ENCODE measurements around the gene ASCC3. TPM values are rescaled to one million over a fixed set of nuclear protein-coding genes. Genes with fewer than 3 reads are reported as not detected.

ASCC3 gene
- polyA plus RNA-seq, 2 of the 4 experiments (the other 2 are of a cell fraction), result 17.4 to 35.3 TPM

- ChIA-PET CTCF (interaction anchor here (1.7 kb wide), 1 partner anchor 358 kb away, joined by 5 read pairs; no protein-coding TSS in a partner anchor), POLR2A (no interaction called here)
- Histone ChIP-seq H3K4me1 (peaks cover 6% of the 10 kb centered on the region; the same call in 2 of the 3 replicates), H3K4me2 (no peak overlapping the region), H3K27ac (no peak overlapping the region), H3K9me3 (no peaks in the 10 kb centered on the region), H3K4me3 (no peak overlapping the region)
- DNase-seq (ENCODE audit: low read depth in 1 of 2, low spot score in 1 of 2) (no peak), FAIRE-seq (no peak), ATAC-seq (no peak)
- no peak for TF ChIP-seq TP53 (CRISPR knock-in tag; IDR thresholded peaks at IDR 0.05)
- no peak for TF ChIP-seq CBX2 (IDR thresholded peaks at IDR 0.05; ENCODE audit: borderline replicate concordance, low read depth)
- no peak for TF ChIP-seq MYC (IDR thresholded peaks at IDR 0.05; ENCODE audit: borderline replicate concordance, low read length)
- no peak for TF ChIP-seq NPAS2 (CRISPR knock-in tag; IDR thresholded peaks at IDR 0.05; ENCODE audit: borderline replicate concordance)
- TF ChIP-seq EHF (CRISPR knock-in tag; IDR thresholded peaks at IDR 0.05), result no peak
- TF ChIP-seq, protein P1, sequence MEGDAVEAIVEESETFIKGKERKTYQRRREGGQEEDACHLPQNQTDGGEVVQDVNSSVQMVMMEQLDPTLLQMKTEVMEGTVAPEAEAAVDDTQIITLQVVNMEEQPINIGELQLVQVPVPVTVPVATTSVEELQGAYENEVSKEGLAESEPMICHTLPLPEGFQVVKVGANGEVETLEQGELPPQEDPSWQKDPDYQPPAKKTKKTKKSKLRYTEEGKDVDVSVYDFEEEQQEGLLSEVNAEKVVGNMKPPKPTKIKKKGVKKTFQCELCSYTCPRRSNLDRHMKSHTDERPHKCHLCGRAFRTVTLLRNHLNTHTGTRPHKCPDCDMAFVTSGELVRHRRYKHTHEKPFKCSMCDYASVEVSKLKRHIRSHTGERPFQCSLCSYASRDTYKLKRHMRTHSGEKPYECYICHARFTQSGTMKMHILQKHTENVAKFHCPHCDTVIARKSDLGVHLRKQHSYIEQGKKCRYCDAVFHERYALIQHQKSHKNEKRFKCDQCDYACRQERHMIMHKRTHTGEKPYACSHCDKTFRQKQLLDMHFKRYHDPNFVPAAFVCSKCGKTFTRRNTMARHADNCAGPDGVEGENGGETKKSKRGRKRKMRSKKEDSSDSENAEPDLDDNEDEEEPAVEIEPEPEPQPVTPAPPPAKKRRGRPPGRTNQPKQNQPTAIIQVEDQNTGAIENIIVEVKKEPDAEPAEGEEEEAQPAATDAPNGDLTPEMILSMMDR (IDR thresholded peaks at IDR 0.05), result no peak
- no peak for TF ChIP-seq EHMT2 (IDR thresholded peaks at IDR 0.05; ENCODE audit: low read depth)
- no peak for TF ChIP-seq HOXB5 (CRISPR knock-in tag; IDR thresholded peaks at IDR 0.05)
- TF ChIP-seq FOSB (CRISPR knock-in tag; IDR thresholded peaks at IDR 0.05), result no peak
- no peak for TF ChIP-seq E2F6 (IDR thresholded peaks at IDR 0.05; ENCODE audit: borderline replicate concordance, low read depth)
- 93% methylated on average over 17 of the region's 46 CpGs for WGBS (ENCODE audit: missing lambda C conversion rate)
Measured at GRCh38 chr6:100464162-100464851, 416.8 kb downstream of the ASCC3 start.

- peaks cover 6% of the 10 kb centered on the region; the same call in 2 of the 3 replicates for H3K4me1 ChIP-seq
- H3K27ac ChIP-seq, result no peak overlapping the region
- no peak for ATAC-seq
- 93% methylated on average over 23 of the region's 24 CpGs for WGBS (ENCODE audit: missing lambda C conversion rate)
- no peak overlapping the region for H3K4me3 ChIP-seq
- H3K9me3 ChIP-seq, result no peaks in the 10 kb centered on the region
- H3K4me2 ChIP-seq, result no peak overlapping the region
- FAIRE-seq, result no peak
- DNase-seq (ENCODE audit: low read depth in 1 of 2, low spot score in 1 of 2), result no peak
- CTCF ChIA-PET, result no interaction called here
- POLR2A ChIA-PET, result no interaction called here
- TF ChIP-seq BHLHE40 (IDR thresholded peaks at IDR 0.05; ENCODE audit: low read depth, low read length) (no peak), KDM1A (IDR thresholded peaks at IDR 0.05; ENCODE audit: low read depth) (no peak), CHD2 (IDR thresholded peaks at IDR 0.05; ENCODE audit: low read length, partially characterized antibody) (no peak), HOXA7 (CRISPR knock-in tag; IDR thresholded peaks at IDR 0.05) (no peak), RCOR1 (IDR thresholded peaks at IDR 0.05; ENCODE audit: low read depth, low read length) (no peak), RAD21 (conservative IDR thresholded peaks at IDR 0.05 in 1 of 2, IDR thresholded peaks at IDR 0.05 in 1 of 2) (no peak), ELK1 (IDR thresholded peaks at IDR 0.05; ENCODE audit: low read depth, low read length) (no peak), NFE2L2 (conservative IDR thresholded peaks at IDR 0.05; ENCODE audit: low read length) (no peak), MAFK (IDR thresholded peaks at IDR 0.05; ENCODE audit: partially characterized antibody) (no peak), HOXB13 (CRISPR knock-in tag; IDR thresholded peaks at IDR 0.05; ENCODE audit: low read depth) (no peak), MYC (IDR thresholded peaks at IDR 0.05; ENCODE audit: borderline replicate concordance, low read length) (no peak), HOXB5 (CRISPR knock-in tag; IDR thresholded peaks at IDR 0.05) (no peak), RARB (CRISPR knock-in tag; IDR thresholded peaks at IDR 0.05) (no peak), EHF (CRISPR knock-in tag; IDR thresholded peaks at IDR 0.05) (no peak), CBX8 (IDR thresholded peaks at IDR 0.05) (no peak)
- TF ChIP-seq, protein P2, sequence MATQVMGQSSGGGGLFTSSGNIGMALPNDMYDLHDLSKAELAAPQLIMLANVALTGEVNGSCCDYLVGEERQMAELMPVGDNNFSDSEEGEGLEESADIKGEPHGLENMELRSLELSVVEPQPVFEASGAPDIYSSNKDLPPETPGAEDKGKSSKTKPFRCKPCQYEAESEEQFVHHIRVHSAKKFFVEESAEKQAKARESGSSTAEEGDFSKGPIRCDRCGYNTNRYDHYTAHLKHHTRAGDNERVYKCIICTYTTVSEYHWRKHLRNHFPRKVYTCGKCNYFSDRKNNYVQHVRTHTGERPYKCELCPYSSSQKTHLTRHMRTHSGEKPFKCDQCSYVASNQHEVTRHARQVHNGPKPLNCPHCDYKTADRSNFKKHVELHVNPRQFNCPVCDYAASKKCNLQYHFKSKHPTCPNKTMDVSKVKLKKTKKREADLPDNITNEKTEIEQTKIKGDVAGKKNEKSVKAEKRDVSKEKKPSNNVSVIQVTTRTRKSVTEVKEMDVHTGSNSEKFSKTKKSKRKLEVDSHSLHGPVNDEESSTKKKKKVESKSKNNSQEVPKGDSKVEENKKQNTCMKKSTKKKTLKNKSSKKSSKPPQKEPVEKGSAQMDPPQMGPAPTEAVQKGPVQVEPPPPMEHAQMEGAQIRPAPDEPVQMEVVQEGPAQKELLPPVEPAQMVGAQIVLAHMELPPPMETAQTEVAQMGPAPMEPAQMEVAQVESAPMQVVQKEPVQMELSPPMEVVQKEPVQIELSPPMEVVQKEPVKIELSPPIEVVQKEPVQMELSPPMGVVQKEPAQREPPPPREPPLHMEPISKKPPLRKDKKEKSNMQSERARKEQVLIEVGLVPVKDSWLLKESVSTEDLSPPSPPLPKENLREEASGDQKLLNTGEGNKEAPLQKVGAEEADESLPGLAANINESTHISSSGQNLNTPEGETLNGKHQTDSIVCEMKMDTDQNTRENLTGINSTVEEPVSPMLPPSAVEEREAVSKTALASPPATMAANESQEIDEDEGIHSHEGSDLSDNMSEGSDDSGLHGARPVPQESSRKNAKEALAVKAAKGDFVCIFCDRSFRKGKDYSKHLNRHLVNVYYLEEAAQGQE (IDR thresholded peaks at IDR 0.05), result no peak
- TF ChIP-seq, protein P3, sequence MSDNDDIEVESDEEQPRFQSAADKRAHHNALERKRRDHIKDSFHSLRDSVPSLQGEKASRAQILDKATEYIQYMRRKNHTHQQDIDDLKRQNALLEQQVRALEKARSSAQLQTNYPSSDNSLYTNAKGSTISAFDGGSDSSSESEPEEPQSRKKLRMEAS (IDR thresholded peaks at IDR 0.05), result no peak
- TF ChIP-seq, protein P4, sequence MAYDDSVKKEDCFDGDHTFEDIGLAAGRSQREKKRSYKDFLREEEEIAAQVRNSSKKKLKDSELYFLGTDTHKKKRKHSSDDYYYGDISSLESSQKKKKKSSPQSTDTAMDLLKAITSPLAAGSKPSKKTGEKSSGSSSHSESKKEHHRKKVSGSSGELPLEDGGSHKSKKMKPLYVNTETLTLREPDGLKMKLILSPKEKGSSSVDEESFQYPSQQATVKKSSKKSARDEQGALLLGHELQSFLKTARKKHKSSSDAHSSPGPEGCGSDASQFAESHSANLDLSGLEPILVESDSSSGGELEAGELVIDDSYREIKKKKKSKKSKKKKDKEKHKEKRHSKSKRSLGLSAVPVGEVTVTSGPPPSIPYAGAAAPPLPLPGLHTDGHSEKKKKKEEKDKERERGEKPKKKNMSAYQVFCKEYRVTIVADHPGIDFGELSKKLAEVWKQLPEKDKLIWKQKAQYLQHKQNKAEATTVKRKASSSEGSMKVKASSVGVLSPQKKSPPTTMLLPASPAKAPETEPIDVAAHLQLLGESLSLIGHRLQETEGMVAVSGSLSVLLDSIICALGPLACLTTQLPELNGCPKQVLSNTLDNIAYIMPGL (CRISPR knock-in tag; IDR thresholded peaks at IDR 0.05; ENCODE audit: borderline replicate concordance), result no peak
Measured at GRCh38 chr6:100463630-100464161, 417.4 kb downstream of the ASCC3 start.
